OCI-LY7 (cell line): Measurements from ENCODE around the gene DGKQ.

Experiments used
- CTCF ChIP-seq: fragments of 200-600 bp; sonication (generic); conservative IDR thresholded peaks from 2 replicates; pipeline ENCODE4 v1.5.1; 2014; ENCODE audit warnings: mild to moderate bottlenecking, antibody characterized with exemption, low read length, moderate library complexity, mixed read lengths
- EZH2phosphoT487 ChIP-seq: fragments of 200-600 bp; sonication (generic); IDR thresholded peaks from 2 replicates; pipeline ENCODE4 v1.6.1; 2018; ENCODE audit warnings: low read depth, borderline replicate concordance, mild to moderate bottlenecking, mixed run types, antibody characterized with exemption, low read length, moderate library complexity, mixed read lengths

DNA sequence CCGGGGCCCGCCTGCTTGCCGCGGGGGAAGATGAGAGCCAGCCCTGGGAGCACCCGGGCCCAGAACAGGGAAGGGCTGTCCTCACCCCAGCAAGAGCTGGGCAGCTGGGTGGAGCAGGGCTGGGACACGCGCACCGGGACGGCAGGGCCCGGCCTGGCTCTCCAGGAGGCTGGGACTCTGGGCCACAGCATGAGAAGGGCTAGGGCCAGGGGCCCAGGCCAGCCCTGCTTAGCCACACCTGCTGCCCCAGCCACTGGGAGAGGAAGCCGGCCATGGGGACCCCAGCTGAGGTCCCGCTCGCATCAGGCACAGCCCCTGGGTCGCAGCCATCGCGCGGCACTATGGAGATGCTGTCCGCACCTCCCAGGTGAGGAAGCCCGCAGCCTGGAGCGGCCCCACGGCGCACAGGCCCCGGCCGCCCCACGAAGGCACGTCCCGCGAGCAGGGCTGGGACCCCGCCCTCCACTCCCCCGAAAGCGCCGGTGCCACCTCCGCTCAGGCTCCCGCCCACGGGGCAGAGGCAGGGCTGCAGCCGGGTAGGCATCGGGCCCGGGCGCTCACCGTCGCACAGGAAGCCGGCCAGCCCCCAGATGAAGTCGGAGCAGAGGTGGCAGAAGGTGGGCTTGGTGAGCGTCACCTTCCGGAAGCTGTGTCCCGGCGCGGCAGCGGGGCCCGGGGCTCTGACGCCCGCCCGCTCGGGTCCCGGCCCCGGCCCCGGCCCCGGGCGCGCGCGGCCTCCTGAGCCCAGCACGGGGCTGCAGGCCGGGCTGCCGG is 531 bp downstream of the DGKQ start:
- no peak for TF ChIP-seq CTCF
- TF ChIP-seq EZH2phosphoT487, result no peak
